GM12891 (cell line): ENCODE data around the gene GFM1.

Experiments
- POLR2A ChIP-seq: IDR thresholded peaks from 2 replicates; pipeline ENCODE4 v1.6.1; 2011; ENCODE audit warnings: low read depth, low read length, control low read depth
- POLR2AphosphoS5 ChIP-seq: IDR thresholded peaks from 2 replicates; pipeline ENCODE4 v1.6.1; 2011; ENCODE audit warnings: low read depth, low read length, control low read depth
- TAF1 ChIP-seq: IDR thresholded peaks from 2 replicates; pipeline ENCODE4 v1.6.1; 2011; ENCODE audit warnings: low read depth, low read length, control low read depth

DNA sequence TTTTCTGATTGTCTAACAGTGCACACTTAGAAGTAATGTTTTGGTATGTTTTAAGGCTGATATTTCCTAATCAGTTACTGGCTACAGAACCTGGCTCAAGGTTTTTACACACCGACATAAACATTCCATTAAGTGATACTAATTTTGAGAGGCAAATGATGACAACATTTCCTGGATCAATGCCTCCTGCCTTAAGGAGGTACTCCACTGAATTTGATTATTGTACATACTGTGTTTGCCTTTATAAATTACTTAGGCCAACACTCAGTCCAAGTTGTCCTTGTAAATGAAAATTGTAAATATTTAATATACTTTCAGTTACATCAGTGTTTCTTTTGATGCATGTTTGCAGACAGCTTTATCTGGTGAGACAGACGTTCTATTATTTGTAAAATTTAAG is 52.3 kb downstream of the GFM1 start:
- TF ChIP-seq POLR2AphosphoS5: no peak
- TF ChIP-seq POLR2A: no peak
- TF ChIP-seq TAF1: no peak
